GM18507 (cell line): Measurements from ENCODE around the gene GGN.
A peak's percentile ranks its signal among the peaks of the same experiment; 100 is the strongest.

Experiments
- DNase-seq: peaks from one replicate; pipeline ENCODE4 v3.0.0; 2011; ENCODE audit warnings: low read depth; ENCODE audit not compliant: insufficient read length; ENCODE audit errors: extremely low spot score
- FAIRE-seq: peaks from 2 replicates; lab custom pipeline; 2011; peaks lifted over from hg19 to GRCh38; lab: Jason Lieb, UNC

The GGN gene

GRCh38 chr19:38389101-38389925, 1.5 kb upstream of the GGN start:
- no peak for DNase-seq
- no peak for FAIRE-seq

- no peak for FAIRE-seq
Observed at GRCh38 chr19:38388349-38389100, 691 bp upstream of the GGN start, which contains the start of gene SPRED3. TSS of gene SPRED3 (plus strand) at chr19:38388697. CDS start at chr19:38390303, 1,606 bp downstream.

DNA sequence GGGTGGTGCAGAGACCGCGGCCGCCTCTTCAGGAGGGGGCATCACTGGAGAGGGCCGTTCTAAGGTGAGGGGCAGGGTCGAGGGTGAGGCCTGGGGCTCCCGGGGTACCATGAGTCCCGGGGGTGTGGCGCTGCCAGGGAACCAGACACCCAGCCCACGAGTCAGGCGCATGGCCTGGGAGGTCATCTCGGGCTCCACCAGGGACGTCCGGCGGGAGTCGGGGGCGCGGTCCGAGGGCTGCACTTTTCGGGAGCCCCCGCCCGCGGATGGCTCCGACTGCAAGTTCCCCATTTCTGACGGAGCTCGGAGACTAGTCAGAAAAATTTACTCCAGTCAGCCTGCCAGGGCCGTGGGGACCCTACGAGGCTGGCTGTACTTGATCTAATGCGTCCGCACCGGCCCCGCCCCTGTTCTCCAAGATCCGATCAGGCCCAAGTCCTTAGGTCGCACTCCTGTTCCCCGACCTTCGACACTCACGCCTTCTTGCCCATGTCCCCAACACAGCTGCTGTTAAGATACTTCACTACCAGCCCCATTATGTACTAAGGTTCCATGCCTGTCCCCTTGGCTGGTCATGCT, 774 bp downstream of the GGN start:
- DNase-seq: no peak
- FAIRE-seq: peak; percentile 53

More at GRCh38 chr19:38388349-38389100, 691 bp upstream of the GGN start, which contains the start of gene SPRED3:
- DNase-seq: no peak

DNA sequence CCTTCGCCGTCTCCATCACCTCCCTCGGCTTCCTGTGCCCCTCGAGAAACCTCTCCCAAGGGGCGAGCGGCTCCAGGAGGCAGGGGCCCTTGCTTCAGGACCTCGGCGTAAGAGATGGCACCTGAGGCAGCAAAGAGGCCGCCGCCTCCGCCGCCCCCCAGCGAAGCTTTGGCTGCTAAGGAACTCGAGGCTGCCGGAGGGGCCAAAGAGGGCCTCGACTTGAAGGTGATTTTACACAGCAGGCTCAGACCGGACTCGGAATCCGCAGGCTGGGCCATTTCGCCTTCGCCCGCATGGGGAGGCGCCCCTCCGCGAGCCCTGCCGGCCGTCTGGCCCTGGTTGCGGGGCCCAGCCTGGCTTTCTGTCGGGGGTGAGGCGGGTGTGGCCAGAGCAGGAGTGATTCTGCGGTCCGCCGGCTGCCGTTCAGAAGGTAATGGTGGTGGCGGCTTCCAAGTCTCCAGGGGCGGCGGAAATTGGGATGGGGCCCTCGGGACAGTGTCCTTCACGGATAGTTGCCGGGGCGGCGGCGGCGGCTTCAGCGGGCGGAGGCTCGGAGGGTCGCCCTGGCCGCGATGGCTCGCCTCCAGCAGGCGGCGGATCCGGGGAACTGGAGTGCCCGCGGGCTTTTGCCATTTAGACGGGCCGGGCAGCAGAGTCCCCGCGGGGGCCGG, 1.4 kb downstream of the GGN start:
- DNase-seq (no peak), FAIRE-seq (no peak)

GRCh38 chr19:38385804-38386257, 2.0 kb downstream of the GGN start:
- no peak for DNase-seq
- no peak for FAIRE-seq

GRCh38 chr19:38385057-38385803, 2.6 kb downstream of the GGN start:
- FAIRE-seq (no peak), DNase-seq (no peak)

DNA sequence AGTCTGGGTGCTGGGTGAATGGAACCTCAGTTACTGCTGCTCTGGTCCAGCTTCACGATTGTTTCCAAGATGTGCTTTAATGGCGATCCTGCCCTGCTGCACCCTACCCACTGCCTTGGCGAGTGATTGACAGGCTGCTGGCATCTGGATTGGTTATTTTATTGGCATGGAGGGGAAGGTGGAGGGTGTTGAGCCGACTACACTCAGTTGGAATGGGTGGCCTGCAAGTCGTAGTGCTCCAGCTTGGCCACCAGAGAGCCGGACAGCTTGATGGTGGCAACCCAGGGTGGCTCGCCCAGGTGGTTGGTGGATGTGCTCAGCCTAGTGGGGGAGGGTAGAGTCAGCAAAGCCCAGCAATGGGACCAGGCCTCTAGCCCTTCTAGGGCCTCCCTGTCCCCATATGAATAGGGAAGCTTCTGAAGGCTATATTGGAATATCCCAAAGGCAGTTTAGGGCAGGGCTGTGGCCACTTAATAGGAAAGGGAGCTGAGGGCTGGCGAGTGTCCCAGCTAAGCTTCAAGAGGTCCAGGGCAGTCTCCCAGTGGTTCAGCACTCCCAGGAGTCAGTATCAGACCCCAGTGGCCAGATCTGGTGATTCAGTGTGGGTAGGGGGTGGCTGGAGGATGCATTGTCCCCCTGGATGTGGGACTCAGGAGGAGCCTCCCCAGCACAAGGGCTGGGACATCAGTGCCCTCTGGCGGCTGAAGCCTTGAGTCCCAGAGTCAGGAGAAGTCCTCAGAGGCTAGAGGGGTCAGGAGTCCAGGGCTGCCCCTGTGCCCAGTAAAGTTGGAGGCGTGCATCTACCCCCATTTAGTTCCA, 3.4 kb downstream of the GGN start:
- FAIRE-seq (no peak), DNase-seq (no peak)

DNA sequence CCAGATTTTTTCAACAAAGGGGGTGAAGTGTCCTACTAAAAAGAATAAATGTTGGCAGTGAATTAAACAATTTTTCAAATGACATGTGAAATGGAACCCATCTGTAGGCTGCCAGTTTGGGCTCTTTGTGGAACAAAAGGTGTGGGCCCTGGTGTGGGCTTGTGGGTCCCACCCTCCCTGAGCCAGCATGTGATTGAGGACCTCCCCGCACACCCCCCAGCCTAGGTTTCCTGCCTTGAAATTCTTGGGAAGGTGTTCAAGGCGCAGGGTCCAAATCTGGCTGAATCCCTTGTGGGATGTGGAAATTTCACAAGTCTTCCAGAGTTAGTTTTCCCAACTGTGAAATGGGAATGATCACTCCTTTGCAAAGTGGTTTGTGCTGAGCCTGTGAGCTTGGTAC, 4.1 kb downstream of the GGN start:
- FAIRE-seq (no peak), DNase-seq (no peak)

DNA sequence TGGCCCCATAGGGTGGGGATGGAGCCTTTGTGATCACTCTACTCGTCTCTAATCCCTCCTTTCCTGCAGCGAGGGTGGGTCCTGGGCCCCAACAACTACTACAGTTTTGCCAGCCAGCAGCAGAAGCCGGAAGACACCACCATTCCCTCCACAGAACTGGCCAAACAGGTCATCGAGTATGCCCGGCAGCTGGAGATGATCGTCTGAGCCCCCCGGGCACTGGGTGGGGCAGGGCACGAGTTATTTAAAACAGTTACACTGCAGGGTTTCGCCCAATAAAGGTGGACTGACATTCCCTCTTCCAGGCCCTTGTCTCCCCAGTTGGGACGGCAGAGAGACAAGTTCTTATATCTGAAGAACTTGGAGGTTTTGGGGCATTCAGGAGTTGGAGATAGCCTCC, 4.7 kb downstream of the GGN start:
- FAIRE-seq: no peak
- DNase-seq: no peak

DNA sequence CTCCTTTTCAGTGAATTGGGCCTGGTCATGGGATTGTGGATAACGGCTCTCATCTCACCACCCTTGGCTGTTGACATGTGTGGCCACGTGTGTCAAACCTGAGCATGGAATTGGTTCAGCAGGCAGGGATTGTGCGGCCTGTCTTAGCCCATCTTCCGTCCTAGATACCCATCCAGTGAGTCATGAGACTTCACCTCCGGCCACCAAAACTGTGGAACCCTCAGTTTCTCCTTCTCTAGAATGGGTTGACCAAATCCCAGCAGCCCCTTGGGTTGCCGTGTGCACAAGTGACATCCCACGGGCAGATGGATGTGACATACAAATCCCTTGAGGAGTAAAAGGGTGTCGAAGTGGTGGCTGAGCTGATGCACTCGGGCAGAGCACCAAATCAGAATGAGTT, 6.7 kb downstream of the GGN start:
- FAIRE-seq: no peak

GRCh38 chr19:38378866-38379265, 9.0 kb downstream of the GGN start:
- no peak for FAIRE-seq
- DNase-seq: no peak

More for the DNA sequence above, 6.7 kb downstream of the GGN start:
- no peak for DNase-seq

GRCh38 chr19:38377052-38377451, 10.8 kb downstream of the GGN start:
- FAIRE-seq (no peak), DNase-seq (no peak)

DNA sequence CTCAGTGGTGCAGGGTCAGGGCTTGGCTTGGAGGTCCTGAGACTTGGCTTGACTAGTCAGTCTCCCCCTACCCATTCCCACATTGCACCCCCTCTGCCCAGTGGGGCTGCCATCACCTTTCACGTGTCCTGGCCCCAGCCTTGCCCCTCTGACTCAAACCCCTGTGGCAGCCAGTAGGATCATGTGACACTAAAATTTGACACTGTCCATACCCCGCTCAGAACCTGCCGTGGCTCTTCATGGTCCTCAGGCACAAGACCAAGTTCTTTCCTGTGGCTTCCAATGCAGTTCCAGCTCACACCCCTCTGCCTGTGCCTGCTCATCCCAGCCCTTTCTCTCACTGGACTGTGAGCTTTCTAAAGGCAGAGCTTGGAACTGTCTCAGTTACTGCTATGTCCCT, 11.3 kb downstream of the GGN start:
- no peak for DNase-seq
- no peak for FAIRE-seq

DNA sequence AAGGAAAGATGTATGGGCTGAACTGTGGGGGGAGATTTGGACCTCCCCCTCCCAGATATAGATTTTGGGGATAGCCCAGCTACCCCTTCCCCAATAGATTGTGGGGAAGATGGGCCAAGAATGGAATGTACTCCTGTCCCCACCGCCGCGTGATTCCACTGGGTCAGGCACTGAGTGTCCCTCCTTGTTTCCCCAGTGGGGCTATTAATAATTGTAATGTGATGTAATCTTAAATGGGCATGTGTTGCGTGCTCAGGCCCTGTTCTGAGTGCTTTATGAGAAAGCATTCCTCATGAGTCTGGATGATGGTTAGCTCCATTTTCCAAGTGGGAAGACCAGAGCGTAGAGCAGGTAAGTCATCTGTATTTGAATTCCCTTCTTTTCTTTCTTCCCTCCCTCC, 12.1 kb downstream of the GGN start:
- no peak for FAIRE-seq
- DNase-seq: no peak

- FAIRE-seq (no peak), DNase-seq (no peak)
Observed at GRCh38 chr19:38375098-38375493, 12.7 kb downstream of the GGN start.

- DNase-seq (peak; percentile 97), FAIRE-seq (peak; percentile 99)
Observed at GRCh38 chr19:38374332-38375097, 13.3 kb downstream of the GGN start, which contains the start of gene PSMD8. TSS of gene PSMD8 (plus strand) at chr19:38374571. CDS start at chr19:38374602, 31 bp downstream.

- FAIRE-seq (no peak), DNase-seq (no peak)
Observed at GRCh38 chr19:38373907-38374331, 13.9 kb downstream of the GGN start.
